RWPE2 (cell line): ENCODE measurements around the gene HK1.
A peak's percentile ranks its signal among the peaks of the same experiment; 100 is the strongest.

ENCODE experiments used
- ATAC-seq: fragments of 200-7000 bp; cut with Tn5 transposase; 3 replicates; pipeline ENCODE4 v1.9.1; 2021; ENCODE audit warnings: low read depth
- DNase-seq: peaks from one replicate; pipeline ENCODE4 v3.0.0-alpha.2; 2020; ENCODE audit warnings: low spot score
- H3K27ac ChIP-seq: fragments of 450-650 bp; 2 replicates; pipeline ENCODE4 v1.5.1; 2017; ENCODE audit warnings: mild to moderate bottlenecking; ENCODE audit not compliant: poor library complexity, severe bottlenecking
- H3K27me3 ChIP-seq: fragments of 250-450 bp; sonication (Bioruptor Pico); 2 replicates; pipeline ENCODE4 v1.5.1; 2021; ENCODE audit warnings: mild to moderate bottlenecking, moderate library complexity; ENCODE audit not compliant: insufficient read depth, poor library complexity, severe bottlenecking
- H3K36me3 ChIP-seq: fragments of 250-450 bp; sonication (Bioruptor Pico); 2 replicates; pipeline ENCODE4 v1.5.1; 2020; ENCODE audit warnings: low read depth, mild to moderate bottlenecking, moderate library complexity
- H3K4me1 ChIP-seq: fragments of 250-450 bp; sonication (Bioruptor Pico); 2 replicates; pipeline ENCODE4 v1.5.1; 2021; ENCODE audit warnings: mild to moderate bottlenecking, moderate library complexity; ENCODE audit not compliant: insufficient read depth, poor library complexity, severe bottlenecking
- H3K4me3 ChIP-seq: fragments of 250-450 bp; sonication (Bioruptor Pico); 2 replicates; pipeline ENCODE4 v1.5.1; 2021; ENCODE audit warnings: mild to moderate bottlenecking, moderate library complexity; ENCODE audit not compliant: severe bottlenecking
- H3K9me3 ChIP-seq: fragments of 250-450 bp; sonication (Bioruptor Pico); 2 replicates; pipeline ENCODE4 v1.5.1; 2021; ENCODE audit warnings: mild to moderate bottlenecking, moderate library complexity; ENCODE audit not compliant: severe bottlenecking
- TF ChIP-seq, protein P1 (sequence below): fragments of 450-650 bp; IDR thresholded peaks from one replicate; pipeline ENCODE4 v1.5.1; 2017; ENCODE audit warnings: mild to moderate bottlenecking, moderate library complexity; ENCODE audit not compliant: poor library complexity, severe bottlenecking

The HK1 gene

DNA sequence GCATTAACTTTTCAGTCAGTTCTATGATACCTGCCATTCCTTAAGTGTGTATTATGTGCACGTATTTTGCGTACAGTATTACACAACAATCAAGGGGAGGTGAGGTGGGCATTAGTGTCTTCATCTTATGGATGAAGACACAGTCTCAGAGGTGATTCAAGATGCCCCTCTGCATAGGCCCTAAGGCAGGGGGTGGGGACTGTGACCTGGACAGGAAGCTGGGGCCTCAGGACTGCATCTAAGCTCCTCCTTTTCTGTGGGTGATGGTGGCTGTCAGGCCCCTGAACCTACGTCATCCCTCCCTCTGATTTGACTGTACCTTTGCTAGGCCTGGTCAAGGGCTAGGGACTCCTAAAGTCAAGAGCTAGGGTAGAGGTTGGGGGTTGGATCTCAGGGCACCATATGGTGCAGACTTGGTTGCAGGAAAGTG is 38.9 kb downstream of the HK1 start:
- DNase-seq (no peak), ATAC-seq (no peak; the same call in 2 of the 3 replicates)
- peaks cover 39% of the 10 kb centered on the region for H3K4me1 ChIP-seq
- peaks cover 7% of the 10 kb centered on the region; the same call in 1 of the 2 replicates for H3K36me3 ChIP-seq
- H3K27me3 ChIP-seq = no peaks in the 10 kb centered on the region
- H3K4me3 ChIP-seq = no peak overlapping the region
- TF ChIP-seq, protein P1, sequence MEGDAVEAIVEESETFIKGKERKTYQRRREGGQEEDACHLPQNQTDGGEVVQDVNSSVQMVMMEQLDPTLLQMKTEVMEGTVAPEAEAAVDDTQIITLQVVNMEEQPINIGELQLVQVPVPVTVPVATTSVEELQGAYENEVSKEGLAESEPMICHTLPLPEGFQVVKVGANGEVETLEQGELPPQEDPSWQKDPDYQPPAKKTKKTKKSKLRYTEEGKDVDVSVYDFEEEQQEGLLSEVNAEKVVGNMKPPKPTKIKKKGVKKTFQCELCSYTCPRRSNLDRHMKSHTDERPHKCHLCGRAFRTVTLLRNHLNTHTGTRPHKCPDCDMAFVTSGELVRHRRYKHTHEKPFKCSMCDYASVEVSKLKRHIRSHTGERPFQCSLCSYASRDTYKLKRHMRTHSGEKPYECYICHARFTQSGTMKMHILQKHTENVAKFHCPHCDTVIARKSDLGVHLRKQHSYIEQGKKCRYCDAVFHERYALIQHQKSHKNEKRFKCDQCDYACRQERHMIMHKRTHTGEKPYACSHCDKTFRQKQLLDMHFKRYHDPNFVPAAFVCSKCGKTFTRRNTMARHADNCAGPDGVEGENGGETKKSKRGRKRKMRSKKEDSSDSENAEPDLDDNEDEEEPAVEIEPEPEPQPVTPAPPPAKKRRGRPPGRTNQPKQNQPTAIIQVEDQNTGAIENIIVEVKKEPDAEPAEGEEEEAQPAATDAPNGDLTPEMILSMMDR = no peak
- H3K9me3 ChIP-seq = no peaks in the 10 kb centered on the region
- H3K27ac ChIP-seq = peak overlapping the region; percentile 84

DNA sequence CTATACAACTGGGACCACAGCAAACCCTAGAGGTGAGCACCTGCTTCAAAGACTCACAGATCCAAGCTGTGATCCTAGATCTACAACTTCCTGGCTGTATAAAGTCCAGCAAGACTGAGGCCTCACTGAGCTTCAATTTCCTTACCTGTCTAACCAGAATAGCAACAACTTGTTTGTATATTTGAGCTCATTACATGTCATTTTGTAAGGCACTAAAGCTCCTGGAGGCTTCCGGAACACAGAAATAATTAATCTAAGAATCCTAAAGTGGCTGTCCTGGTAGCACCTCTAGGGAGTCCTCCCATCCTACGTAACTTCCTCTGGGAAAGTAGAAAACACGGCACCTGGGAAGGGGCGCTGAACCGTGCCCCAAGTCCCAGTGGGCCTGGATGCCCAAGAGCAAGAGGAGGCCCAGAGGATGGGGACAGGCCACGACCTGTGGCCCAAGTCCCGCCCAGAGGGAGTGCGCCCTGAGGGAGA is 39.4 kb downstream of the HK1 start:
- ATAC-seq (peak; percentile 3; the same call in 1 of the 3 replicates), DNase-seq (no peak)
- Histone ChIP-seq H3K4me3 (peak overlapping the region; percentile 92), H3K36me3 (peaks cover 7% of the 10 kb centered on the region; the same call in 1 of the 2 replicates), H3K4me1 (peaks cover 43% of the 10 kb centered on the region), H3K27ac (peak overlapping the region; percentile 84), H3K27me3 (no peaks in the 10 kb centered on the region), H3K9me3 (no peaks in the 10 kb centered on the region)
- TF ChIP-seq, protein P1 = no peak

DNA sequence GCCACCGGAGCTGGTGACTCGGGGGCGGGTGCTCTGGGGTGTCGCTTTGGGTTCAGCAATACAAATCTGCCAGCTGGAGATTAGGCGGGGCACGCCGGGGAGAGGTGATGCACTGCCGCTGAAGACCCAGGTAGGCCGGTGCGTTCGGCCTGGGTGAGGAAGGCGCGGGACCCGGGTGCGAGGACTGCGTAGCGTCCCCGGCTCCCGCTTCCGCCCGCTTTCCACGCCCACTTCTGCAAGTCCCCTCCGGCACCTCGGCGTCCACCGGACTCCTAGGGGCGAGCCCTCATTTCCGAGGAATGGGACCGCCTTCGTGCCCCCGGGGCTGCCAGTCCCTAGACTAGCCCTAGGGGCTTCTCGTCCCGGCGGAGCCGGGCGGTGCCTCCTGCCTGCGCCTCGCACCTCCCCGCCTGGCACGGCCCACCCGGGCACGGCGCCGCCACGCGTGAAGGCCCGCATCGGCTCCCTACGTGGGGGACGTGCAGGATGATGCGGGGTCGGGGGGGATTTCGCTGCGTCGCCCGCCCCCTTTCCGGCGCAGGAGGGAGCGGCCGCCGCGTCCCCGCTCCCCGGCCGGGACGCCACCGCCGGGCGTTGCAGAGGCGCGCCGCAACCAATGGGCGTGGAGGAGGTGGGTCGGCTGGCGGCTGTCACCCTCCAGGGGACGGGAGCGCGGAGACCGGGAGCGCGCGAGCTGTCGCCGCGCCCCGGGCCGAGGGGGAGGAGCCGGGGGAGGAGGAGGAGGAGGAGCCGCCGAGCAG is 40.0 kb downstream of the HK1 start:
- H3K27ac ChIP-seq = peak overlapping the region; percentile 84
- TF ChIP-seq, protein P1 = no peak

DNA sequence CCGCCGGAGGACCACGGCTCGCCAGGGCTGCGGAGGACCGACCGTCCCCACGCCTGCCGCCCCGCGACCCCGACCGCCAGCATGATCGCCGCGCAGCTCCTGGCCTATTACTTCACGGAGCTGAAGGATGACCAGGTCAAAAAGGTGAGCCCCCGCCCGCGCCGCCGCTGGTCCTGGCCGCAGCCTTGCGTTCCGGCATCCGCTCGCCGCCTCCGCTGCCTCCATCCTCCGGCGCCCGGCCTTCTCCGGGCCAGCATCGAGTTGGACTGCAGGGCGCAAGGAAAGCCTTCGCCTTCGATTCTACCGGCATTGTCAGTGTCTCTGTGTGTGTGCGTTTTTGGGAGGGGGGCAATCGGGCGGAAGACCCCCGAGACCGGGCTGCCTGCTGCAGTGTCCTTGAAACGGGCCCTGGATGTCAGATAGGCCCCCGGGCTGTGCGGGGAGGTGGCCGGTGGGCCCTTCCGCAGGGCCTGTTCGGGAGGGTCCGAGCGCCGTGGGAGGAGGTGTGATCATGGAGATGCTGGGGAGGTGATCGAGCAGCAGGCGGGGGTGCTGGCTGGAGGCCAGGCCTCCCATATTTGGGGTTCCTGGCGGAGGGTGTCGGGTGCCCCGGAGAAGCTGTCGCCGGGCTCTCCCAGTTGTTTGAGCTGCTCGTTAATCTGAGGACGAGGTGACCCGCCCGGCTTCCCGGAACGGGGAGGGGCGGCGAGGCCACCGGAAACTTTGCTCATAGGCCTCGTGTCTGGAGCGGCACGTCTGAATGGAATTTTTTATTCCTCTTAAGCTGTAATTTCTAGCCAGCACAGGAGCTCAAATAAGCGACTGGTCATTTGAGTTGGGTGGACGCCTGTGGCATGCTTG is 40.8 kb downstream of the HK1 start:
- peaks cover 7% of the 10 kb centered on the region; the same call in 1 of the 2 replicates for H3K36me3 ChIP-seq
- no peaks in the 10 kb centered on the region for H3K27me3 ChIP-seq
- H3K9me3 ChIP-seq = no peaks in the 10 kb centered on the region
- H3K4me3 ChIP-seq = peak overlapping the region; percentile 92
- H3K4me1 ChIP-seq = peaks cover 43% of the 10 kb centered on the region
- H3K27ac ChIP-seq = peak overlapping the region; percentile 84
- TF ChIP-seq, protein P1 = no peak
- ATAC-seq (peak; percentile 22; the same call in 2 of the 3 replicates), DNase-seq (peak; percentile 76)

More for the DNA sequence above, 40.0 kb downstream of the HK1 start:
- Histone ChIP-seq H3K4me1 (peaks cover 43% of the 10 kb centered on the region), H3K27me3 (no peaks in the 10 kb centered on the region), H3K4me3 (peak overlapping the region; percentile 92), H3K36me3 (peaks cover 7% of the 10 kb centered on the region; the same call in 1 of the 2 replicates), H3K9me3 (no peaks in the 10 kb centered on the region)
- ATAC-seq = peak; percentile 74
- DNase-seq = peak; percentile 86
